Measurements from ENCODE around the gene CDK17.

The CDK17 gene

GRCh38 chr12:96313606-96314005 is 86.6 kb downstream of the CDK17 start:
- no peak for DNase-seq

DNA sequence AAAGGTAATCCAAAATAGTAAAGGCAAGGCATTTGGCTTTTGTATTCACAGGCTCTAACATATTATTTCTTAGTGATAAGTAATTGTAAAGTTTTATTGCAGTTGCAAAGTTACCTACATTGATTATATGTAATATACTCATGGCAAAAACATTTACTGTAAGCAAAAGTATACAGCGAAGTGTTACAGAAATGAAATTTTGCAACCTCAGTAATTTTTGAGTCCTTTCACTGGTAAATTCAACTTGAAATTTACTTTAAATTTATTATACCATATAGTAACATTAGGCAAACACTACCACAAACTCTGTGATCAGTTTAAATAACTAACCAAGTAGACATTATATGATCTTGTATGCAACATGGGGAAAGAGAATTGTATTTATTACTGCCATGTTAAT is 89.0 kb downstream of the CDK17 start:
- no peak for DNase-seq

DNA sequence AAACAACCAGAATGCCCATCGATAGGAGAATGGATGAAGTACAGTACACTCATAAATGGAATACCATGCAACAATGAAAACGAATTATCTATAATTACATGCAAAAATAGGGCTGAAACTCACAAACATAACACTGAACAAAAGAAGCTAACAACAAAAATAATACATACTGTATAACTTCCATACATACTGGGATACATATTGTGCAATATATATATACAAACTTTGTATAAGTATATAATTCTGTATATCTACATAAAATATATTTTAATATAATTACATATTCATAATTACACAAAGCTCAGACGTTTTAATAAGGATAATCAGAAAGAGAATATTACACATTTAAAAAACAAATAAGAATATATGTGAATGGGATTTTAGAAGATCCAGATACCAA is 90.2 kb downstream of the CDK17 start:
- DNase-seq, result no peak

- DNase-seq, result no peak
These were observed 91.4 kb downstream of the CDK17 start for GRCh38 chr12:96308881-96309280.

DNA sequence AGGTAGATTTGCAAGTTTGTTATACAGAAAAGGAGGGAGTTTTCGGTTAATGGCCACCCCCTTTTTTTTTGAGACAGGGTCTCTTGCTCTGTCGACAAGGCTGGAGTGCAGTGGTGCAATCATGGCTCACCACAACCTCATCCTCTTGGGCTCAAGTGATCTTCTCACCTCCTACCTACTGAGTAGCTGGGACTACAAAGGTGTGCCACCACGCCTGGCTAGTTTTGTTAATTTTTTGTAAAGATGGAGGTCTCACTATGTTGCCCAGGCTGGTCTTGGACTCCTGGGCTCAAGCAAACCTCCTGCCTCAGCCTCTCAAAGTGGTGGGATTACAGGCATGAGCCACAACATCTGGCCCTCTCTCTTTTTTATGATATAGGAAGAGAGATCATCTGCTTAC is 94.6 kb downstream of the CDK17 start:
- DNase-seq, result no peak

GRCh38 chr12:96303653-96304052 is 96.6 kb downstream of the CDK17 start:
- no peak for DNase-seq

- DNase-seq, result no peak
These were observed 97.4 kb downstream of the CDK17 start for GRCh38 chr12:96302687-96303310.

DNA sequence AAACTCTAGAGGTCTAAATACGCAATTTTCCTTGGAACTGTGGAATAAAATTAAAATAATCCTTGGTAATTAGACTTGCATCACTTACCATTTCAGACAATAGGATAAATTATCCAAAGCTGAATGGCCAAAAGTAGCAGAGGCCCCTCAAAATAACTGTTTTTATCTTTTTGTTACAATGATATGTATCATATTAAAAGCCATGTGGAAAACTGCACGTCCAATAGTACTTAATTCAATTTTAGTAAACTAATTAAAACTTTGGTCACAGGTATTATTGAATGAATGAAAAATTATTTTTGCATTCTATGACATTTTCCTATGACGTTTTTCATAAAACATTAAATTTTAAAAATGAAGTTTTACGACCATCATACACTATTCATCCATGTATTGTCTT is 98.5 kb downstream of the CDK17 start:
- no peak for DNase-seq

GRCh38 chr12:96300064-96300463 is 100.2 kb downstream of the CDK17 start:
- DNase-seq, result no peak

- no peak for DNase-seq
These were observed 102.7 kb downstream of the CDK17 start for GRCh38 chr12:96297504-96297903.

- no peak for DNase-seq
These were observed 104.6 kb downstream of the CDK17 start for GRCh38 chr12:96295532-96296160.

GRCh38 chr12:96294831-96295230 is 105.4 kb downstream of the CDK17 start:
- no peak for DNase-seq

GRCh38 chr12:96293093-96293492 is 107.1 kb downstream of the CDK17 start:
- no peak for DNase-seq

DNA sequence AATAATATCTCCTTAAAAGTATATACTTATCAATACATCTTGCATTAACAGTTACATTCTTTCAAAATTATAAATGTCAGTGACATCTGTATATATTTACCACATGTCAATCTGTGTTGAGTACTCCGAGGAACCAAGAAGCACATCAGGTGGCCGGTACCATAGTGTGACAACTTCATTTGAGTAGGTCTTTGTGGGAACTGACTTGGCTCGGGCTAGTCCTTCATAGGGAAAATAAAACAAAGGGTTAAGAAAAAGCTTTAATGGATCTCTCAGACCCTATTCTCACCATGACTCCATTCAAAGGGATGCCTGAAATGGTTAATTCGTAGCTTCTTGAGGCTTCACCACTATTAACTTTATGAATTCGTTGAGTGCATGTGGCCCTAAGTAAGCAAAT is 111.2 kb downstream of the CDK17 start:
- DNase-seq, result no peak

GRCh38 chr12:96285158-96285557 is 115.1 kb downstream of the CDK17 start:
- DNase-seq, result no peak

DNA sequence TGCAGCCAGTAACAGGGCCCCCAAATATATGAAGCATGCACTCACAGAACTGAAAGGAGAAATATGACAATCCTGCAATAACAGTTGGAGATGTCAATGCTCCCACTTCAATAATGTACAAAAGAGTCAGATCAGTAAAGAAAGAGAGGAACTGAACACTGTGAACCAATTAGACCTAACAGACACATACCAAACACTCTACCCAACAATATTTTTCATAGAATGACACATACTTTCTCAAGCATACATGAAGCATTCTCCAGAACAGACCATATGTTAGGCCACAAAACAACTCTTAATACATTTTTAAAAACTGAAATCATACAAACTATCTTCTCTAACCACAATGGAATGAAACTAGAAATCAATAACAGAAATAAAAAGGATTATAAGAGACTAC is 125.9 kb downstream of the CDK17 start:
- DNase-seq, result no peak

GRCh38 chr12:96271469-96272199 is 128.6 kb downstream of the CDK17 start:
- no peak for DNase-seq

- DNase-seq, result no peak
These were observed 134.0 kb downstream of the CDK17 start for GRCh38 chr12:96266238-96266637.

DNA sequence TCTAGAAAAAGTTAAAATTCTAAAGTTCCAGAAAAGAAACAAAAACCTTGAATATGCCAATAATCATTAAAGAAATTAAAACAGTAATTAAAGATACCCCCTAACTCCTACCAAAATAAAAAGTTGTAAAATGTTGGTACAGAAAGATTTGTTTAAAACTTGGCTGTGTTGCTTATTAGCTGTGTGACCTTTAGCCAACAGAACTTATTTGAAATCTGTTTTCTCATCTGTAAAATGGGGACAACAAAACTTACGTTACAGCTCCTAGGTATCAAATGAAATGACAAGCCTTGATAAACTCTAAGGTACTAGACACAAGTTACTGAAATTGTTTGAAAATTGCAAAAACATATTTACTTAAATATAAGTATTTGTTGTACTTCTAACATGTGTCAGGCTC is 134.4 kb downstream of the CDK17 start:
- DNase-seq, result no peak

DNA sequence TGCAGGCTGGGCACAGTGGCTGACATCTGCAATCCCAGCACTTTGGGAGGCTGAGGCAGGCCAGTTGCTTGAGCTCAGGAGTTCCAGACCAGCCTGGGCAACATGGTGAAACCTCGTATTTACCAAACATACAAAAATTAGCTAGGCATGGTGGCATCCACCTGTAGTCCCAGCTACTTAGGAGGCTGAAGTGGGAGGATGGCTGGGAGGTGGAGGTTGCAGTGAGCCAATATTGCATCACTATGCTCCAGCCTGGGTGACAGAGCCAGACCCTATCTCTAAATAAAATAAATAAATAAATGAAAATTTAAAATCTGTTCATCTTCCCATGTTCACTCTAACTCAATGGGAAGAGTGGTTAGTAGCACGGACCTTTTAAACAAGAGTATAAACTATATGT is 134.8 kb downstream of the CDK17 start:
- no peak for DNase-seq

- no peak for DNase-seq
These were observed 136.8 kb downstream of the CDK17 start for GRCh38 chr12:96263449-96263902.

DNA sequence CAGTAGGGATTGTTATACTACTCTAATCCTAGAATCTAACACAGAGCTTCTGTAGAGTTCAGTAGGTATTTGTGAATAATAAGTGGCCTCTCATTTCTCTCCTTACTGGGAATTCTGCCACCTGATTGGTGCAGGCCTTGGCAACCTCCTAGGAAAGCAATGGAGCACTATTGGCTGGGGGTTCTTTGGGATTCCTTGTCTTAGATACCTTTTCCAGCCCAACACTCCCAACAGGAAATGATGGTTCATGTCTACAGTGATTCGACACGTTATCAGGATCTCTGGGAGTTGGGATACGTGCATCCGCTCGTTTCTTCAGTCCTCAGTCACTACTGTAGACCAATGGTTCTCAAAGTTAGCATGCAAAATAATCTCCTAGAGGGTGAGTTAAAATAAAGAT is 138.7 kb downstream of the CDK17 start:
- no peak for DNase-seq

DNA sequence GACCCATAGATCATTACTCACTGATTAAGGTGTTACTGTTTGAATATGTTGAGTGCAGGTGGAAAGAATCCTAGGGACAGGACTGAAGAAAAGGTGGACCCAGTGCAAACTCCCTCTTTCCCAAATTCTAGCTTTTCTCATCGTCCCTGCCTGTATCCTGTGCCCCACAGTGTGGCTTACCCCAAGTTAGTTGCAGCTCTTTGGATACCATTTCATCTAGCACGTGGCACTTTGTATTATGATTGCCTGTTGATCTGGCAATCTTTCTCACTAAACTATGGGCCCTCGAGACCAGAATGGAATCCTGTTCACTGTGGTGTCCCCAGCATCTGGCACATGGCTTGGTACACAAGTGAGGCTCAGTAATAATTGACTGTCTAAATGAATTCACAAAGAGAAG is 139.6 kb downstream of the CDK17 start:
- DNase-seq, result no peak

DNA sequence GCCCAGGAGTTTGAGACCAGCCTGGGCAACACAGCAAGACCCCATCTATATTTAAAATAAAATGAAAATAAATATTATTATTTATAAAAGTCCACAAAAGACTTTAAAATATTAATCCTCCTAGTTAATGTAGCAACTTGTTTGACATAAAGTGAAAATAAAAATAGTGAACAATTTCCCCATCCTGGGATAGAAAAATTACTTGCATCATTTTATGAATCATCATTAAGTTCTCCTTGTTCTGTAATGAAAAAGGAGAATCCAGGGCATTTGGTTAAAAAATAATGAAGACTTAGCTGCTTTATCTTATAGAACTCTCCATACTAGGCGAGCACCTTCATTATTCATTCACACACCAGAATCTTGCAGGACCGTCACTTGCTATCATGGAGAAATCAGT is 140.0 kb downstream of the CDK17 start:
- DNase-seq, result no peak
